IMR-90 (cell line): ENCODE data around the gene TRIM74.
"Not testable (repeated sequence)": the region's sequence is repeated elsewhere in the genome, so short reads cannot be mapped to it uniquely, and the experiment has no call there.

ENCODE experiments used
- MAFK ChIP-seq: IDR thresholded peaks from 2 replicates; pipeline ENCODE4 v1.6.1; 2012; ENCODE audit warnings: low read depth, low read length, improper control_type of control experiment
- SMC3 ChIP-seq: fragments of 150-350 bp; IDR thresholded peaks from 2 replicates; pipeline ENCODE4 v1.6.1; 2016; ENCODE audit warnings: low read depth, mild to moderate bottlenecking, antibody characterized with exemption, low read length, moderate library complexity
- TF ChIP-seq, protein P1 (sequence below): conservative IDR thresholded peaks from 2 replicates; pipeline ENCODE4 v1.5.1; 2012; ENCODE audit warnings: mild to moderate bottlenecking, low read depth, low read length, improper control_type of control experiment
- TF ChIP-seq, protein P2 (sequence below): fragments of 150-350 bp; IDR thresholded peaks from 2 replicates; pipeline ENCODE4 v1.6.1; 2016; ENCODE audit warnings: low read depth, mild to moderate bottlenecking, low read length, moderate library complexity, borderline replicate concordance

DNA sequence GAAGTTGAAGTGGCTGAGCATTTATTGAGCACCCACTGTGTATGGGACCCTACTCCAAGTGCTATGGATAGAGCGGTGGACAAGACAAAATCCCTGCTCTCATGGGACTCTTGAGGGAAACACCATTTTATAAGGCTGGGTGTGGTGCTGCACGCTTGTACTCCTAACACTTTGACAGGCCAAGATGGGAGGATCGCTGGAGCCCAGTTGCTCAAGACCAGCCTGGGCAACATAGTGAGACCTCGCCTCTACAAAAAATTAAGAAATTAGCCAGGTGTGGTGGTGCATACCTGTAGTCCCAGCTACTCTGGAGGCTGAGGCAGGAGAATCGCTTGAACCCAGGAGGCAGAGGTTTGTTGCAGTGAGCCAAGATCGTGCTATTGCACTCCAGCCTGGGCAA, 41.5 kb downstream of the TRIM74 start:
- TF ChIP-seq, protein P1, sequence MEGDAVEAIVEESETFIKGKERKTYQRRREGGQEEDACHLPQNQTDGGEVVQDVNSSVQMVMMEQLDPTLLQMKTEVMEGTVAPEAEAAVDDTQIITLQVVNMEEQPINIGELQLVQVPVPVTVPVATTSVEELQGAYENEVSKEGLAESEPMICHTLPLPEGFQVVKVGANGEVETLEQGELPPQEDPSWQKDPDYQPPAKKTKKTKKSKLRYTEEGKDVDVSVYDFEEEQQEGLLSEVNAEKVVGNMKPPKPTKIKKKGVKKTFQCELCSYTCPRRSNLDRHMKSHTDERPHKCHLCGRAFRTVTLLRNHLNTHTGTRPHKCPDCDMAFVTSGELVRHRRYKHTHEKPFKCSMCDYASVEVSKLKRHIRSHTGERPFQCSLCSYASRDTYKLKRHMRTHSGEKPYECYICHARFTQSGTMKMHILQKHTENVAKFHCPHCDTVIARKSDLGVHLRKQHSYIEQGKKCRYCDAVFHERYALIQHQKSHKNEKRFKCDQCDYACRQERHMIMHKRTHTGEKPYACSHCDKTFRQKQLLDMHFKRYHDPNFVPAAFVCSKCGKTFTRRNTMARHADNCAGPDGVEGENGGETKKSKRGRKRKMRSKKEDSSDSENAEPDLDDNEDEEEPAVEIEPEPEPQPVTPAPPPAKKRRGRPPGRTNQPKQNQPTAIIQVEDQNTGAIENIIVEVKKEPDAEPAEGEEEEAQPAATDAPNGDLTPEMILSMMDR = not testable (repeated sequence)
- TF ChIP-seq MAFK, SMC3: not testable (repeated sequence)
- TF ChIP-seq, protein P2, sequence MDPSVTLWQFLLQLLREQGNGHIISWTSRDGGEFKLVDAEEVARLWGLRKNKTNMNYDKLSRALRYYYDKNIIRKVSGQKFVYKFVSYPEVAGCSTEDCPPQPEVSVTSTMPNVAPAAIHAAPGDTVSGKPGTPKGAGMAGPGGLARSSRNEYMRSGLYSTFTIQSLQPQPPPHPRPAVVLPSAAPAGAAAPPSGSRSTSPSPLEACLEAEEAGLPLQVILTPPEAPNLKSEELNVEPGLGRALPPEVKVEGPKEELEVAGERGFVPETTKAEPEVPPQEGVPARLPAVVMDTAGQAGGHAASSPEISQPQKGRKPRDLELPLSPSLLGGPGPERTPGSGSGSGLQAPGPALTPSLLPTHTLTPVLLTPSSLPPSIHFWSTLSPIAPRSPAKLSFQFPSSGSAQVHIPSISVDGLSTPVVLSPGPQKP = not testable (repeated sequence)
